Muscle of leg (tissue), 11 donors: ENCODE data around the gene MAPK13. TPM values are rescaled to one million over a fixed set of nuclear protein-coding genes. Genes with fewer than 3 reads are reported as not detected.

Experiments
- DNase-seq: peaks from one replicate; pipeline ENCODE4 v3.0.0; 2013
- H3K27ac ChIP-seq: one replicate; pipeline ENCODE4 v1.5.1; 2013; ENCODE audit warnings: mild to moderate bottlenecking, low read length, control low read depth
- H3K27me3 ChIP-seq: one replicate; pipeline ENCODE4 v1.6.1; 2013; ENCODE audit warnings: low read length; ENCODE audit not compliant: control insufficient read depth, insufficient read depth
- H3K36me3 ChIP-seq: one replicate; pipeline ENCODE4 v1.6.1; 2013; ENCODE audit warnings: low read length; ENCODE audit not compliant: control insufficient read depth, insufficient read depth
- H3K4me1 ChIP-seq: one replicate; pipeline ENCODE4 v1.6.1; 2013; ENCODE audit warnings: low read length; ENCODE audit not compliant: control insufficient read depth, insufficient read depth
- H3K4me3 ChIP-seq: one replicate; pipeline ENCODE4 v1.5.1; 2013; ENCODE audit warnings: low read length, control low read depth
- H3K9me3 ChIP-seq: replicated peaks from 2 replicates; pipeline ENCODE4 v1.6.1; 2013; ENCODE audit warnings: low read depth, low read length; ENCODE audit not compliant: control insufficient read depth
- WGBS: methylation state at CpG from one replicate; pipeline ENCODE4 v1.1.5; 2013; ENCODE audit warnings: missing lambda C conversion rate; ENCODE audit not compliant: insufficient coverage; 5-methylcytosine and 5-hydroxymethylcytosine counted together
- polyA plus RNA-seq, 8 donors: library from polyadenylated mRNA; unstranded; fragments of 120-200 nt; gene quantifications; one replicate each; pipeline versions ENCODE4 v1.2.1 to v1.2.3, GENCODE V29; 2013; ENCODE audit warnings: inconsistent platforms in 1 of 8, low replicate concordance in 1 of 8; ENCODE audit not compliant: insufficient read length in 8 of 8, insufficient read depth in 1 of 8
- total RNA-seq: library from RNA; stranded (reverse); fragments of 120-200 nt; gene quantifications from one replicate; pipeline ENCODE4 v1.2.4, GENCODE V29; 2013

The MAPK13 gene
- total and polyA plus RNA-seq, 9 donors = 2.3 to 11.6 (median 5.9) TPM

- no peak for DNase-seq
- peaks cover 3% of the 10 kb centered on the region for H3K36me3 ChIP-seq
- H3K9me3 ChIP-seq = no peaks in the 10 kb centered on the region
- WGBS = 97% methylated on average over 2 of the region's 4 CpGs
- H3K4me3 ChIP-seq = no peak overlapping the region
- peaks cover 31% of the 10 kb centered on the region for H3K4me1 ChIP-seq
- H3K27me3 ChIP-seq = peaks cover 10% of the 10 kb centered on the region
- H3K27ac ChIP-seq = no peak overlapping the region
Observed at GRCh38 chr6:36133912-36134311, 3.6 kb downstream of the MAPK13 start.

GRCh38 chr6:36135053-36135731 lies 4.9 kb downstream of the MAPK13 start:
- DNase-seq = no peak
- H3K9me3 ChIP-seq = no peaks in the 10 kb centered on the region
- peaks cover 3% of the 10 kb centered on the region for H3K27me3 ChIP-seq
- WGBS = 64% methylated on average over 9 of the region's 13 CpGs
- peaks cover 37% of the 10 kb centered on the region for H3K4me1 ChIP-seq
- H3K4me3 ChIP-seq = no peak overlapping the region
- peaks cover 3% of the 10 kb centered on the region for H3K36me3 ChIP-seq
- no peak overlapping the region for H3K27ac ChIP-seq

GRCh38 chr6:36136034-36136433 lies 5.7 kb downstream of the MAPK13 start:
- Histone ChIP-seq H3K27me3 (no peaks in the 10 kb centered on the region), H3K9me3 (no peaks in the 10 kb centered on the region), H3K4me1 (peaks cover 35% of the 10 kb centered on the region), H3K4me3 (no peak overlapping the region), H3K36me3 (peaks cover 3% of the 10 kb centered on the region), H3K27ac (no peak overlapping the region)
- WGBS = 43% methylated on average over 1 of the region's 2 CpGs
- no peak for DNase-seq

DNA sequence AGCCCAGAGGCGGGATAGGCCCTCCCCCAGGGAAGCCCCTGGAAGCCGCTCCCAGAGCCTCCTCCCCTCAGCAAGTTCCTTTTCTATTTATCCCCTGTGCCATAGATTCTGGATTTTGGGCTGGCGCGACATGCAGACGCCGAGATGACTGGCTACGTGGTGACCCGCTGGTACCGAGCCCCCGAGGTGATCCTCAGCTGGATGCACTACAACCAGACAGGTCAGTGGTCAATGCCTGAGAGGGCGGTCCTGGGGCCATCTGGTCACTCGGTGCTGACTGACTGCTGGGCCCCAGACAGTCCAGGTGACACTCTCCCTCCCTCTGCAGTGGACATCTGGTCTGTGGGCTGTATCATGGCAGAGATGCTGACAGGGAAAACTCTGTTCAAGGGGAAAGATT lies 6.2 kb downstream of the MAPK13 start:
- Histone ChIP-seq H3K4me3 (no peak overlapping the region), H3K27ac (no peak overlapping the region), H3K27me3 (no peaks in the 10 kb centered on the region), H3K9me3 (no peaks in the 10 kb centered on the region), H3K36me3 (peaks cover 3% of the 10 kb centered on the region), H3K4me1 (peaks cover 30% of the 10 kb centered on the region)
- WGBS = 88% methylated on average over 9 of the region's 12 CpGs
- no peak for DNase-seq

DNA sequence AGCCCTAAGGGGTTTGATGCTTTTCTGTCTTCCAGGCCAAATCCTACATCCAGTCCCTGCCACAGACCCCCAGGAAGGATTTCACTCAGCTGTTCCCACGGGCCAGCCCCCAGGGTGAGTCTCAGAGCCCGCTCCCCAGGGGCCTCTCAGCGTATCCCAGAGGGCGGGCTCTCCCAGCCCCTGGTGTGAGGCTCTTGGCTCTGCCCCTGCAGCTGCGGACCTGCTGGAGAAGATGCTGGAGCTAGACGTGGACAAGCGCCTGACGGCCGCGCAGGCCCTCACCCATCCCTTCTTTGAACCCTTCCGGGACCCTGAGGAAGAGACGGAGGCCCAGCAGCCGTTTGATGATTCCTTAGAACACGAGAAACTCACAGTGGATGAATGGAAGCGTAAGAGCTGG lies 8.4 kb downstream of the MAPK13 start:
- Histone ChIP-seq H3K9me3 (no peaks in the 10 kb centered on the region), H3K4me3 (no peak overlapping the region), H3K27ac (no peak overlapping the region), H3K36me3 (peaks cover 3% of the 10 kb centered on the region), H3K27me3 (no peaks in the 10 kb centered on the region), H3K4me1 (peaks cover 12% of the 10 kb centered on the region)
- DNase-seq = no peak
- 78% methylated on average over 15 of the region's 15 CpGs for WGBS

DNA sequence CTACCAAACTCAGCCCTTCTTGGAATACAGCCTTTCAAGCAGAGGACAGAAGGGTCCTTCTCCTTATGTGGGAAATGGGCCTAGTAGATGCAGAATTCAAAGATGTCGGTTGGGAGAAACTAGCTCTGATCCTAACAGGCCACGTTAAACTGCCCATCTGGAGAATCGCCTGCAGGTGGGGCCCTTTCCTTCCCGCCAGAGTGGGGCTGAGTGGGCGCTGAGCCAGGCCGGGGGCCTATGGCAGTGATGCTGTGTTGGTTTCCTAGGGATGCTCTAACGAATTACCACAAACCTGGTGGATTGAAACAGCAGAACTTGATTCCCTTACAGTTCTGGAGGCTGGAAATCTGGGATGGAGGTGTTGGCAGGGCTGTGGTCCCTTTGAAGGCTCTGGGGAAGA lies 9.1 kb downstream of the MAPK13 start:
- DNase-seq = no peak
- H3K4me1 ChIP-seq = peaks cover 12% of the 10 kb centered on the region
- H3K27me3 ChIP-seq = no peaks in the 10 kb centered on the region
- H3K36me3 ChIP-seq = peaks cover 3% of the 10 kb centered on the region
- 40% methylated on average over 3 of the region's 7 CpGs for WGBS
- H3K9me3 ChIP-seq = no peaks in the 10 kb centered on the region
- peak overlapping the region; percentile 52 for H3K27ac ChIP-seq
- no peak overlapping the region for H3K4me3 ChIP-seq

DNA sequence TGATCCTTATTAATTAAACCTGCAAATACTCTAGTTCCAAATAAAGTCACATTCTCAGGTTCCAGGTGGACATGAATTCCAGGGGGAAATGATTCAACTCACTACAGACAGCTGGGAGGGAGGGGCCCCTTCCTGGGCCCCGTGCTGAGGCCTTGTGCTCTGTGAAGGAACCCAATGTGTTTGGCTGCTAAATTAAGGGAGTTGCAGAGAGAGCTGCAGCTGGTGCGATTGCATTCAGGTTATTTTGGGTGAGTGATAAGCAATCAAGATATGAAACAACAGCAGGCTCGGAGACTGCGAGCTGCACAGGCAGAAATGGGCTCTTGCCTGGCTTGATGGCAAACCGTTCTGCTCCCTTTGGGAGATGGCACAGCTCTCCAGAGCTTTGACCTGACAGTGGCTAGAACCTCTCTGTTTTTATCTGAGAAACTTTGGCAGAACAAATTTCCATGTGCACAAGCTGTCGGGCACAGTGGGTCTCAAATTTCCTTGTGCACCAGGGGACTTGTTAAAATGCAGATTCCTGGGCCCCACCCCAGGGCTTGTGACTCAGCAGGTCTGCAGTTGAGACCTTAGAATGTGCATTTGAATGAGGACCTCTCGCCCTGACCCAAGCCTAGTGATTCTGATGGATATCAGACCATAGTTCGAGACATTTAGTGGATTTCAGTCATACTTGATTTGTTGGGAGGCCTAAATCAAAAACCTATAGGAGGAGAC lies 9.8 kb downstream of the MAPK13 start:
- no peaks in the 10 kb centered on the region for H3K9me3 ChIP-seq
- H3K27ac ChIP-seq = peak overlapping the region; percentile 52
- peaks cover 3% of the 10 kb centered on the region for H3K36me3 ChIP-seq
- H3K27me3 ChIP-seq = no peaks in the 10 kb centered on the region
- 64% methylated on average over 6 of the region's 8 CpGs for WGBS
- no peak overlapping the region for H3K4me3 ChIP-seq
- peaks cover 12% of the 10 kb centered on the region for H3K4me1 ChIP-seq
- DNase-seq = no peak

DNA sequence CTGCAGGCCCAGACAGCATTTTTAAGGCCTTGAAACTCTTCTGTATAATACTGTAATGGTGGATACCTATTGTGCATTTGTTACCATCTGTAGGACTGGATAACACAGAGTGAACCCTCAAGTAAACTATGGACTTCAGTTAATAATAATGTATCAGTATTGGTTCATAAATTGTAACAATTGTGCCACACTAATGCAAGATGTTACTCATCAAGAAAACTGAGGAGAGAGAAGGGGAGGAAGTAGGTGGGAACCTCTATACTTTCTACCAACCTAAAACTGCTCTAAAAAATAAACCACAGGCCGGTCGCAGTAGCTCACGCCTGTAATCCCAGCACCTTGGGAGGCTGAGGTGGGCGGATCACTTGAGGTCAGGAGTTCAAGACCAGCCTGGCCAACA lies 10.8 kb downstream of the MAPK13 start:
- Histone ChIP-seq H3K27ac (no peak overlapping the region), H3K4me3 (no peak overlapping the region), H3K4me1 (peaks cover 12% of the 10 kb centered on the region), H3K27me3 (no peaks in the 10 kb centered on the region), H3K36me3 (peaks cover 3% of the 10 kb centered on the region), H3K9me3 (no peaks in the 10 kb centered on the region)
- DNase-seq = no peak
- WGBS = no CpG with 5 or more reads among the region's 4 CpGs

DNA sequence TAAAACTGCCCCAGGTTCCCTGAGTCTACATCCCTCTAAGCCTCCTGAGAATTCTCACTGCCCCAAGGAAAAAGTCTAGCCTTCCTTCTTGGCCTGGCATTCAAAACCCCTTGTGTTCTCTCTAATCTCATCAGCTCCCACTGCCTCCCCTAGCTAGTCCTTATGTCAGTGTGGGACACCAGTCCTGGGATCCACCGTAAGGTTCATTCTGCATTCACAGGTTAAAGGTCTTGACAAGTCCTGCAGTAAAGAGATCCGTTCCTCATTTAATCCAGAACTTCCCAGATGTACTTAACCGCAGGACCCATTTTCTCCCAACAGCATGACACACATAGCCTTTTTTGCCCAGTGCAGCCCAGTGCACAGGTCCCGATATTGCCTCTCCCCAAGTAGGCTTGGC lies 11.6 kb downstream of the MAPK13 start:
- 92% methylated on average over 4 of the region's 4 CpGs for WGBS
- H3K9me3 ChIP-seq = no peaks in the 10 kb centered on the region
- H3K4me3 ChIP-seq = no peak overlapping the region
- no peak overlapping the region for H3K27ac ChIP-seq
- peaks cover 3% of the 10 kb centered on the region for H3K36me3 ChIP-seq
- peaks cover 12% of the 10 kb centered on the region for H3K4me1 ChIP-seq
- DNase-seq = no peak
- H3K27me3 ChIP-seq = no peaks in the 10 kb centered on the region

DNA sequence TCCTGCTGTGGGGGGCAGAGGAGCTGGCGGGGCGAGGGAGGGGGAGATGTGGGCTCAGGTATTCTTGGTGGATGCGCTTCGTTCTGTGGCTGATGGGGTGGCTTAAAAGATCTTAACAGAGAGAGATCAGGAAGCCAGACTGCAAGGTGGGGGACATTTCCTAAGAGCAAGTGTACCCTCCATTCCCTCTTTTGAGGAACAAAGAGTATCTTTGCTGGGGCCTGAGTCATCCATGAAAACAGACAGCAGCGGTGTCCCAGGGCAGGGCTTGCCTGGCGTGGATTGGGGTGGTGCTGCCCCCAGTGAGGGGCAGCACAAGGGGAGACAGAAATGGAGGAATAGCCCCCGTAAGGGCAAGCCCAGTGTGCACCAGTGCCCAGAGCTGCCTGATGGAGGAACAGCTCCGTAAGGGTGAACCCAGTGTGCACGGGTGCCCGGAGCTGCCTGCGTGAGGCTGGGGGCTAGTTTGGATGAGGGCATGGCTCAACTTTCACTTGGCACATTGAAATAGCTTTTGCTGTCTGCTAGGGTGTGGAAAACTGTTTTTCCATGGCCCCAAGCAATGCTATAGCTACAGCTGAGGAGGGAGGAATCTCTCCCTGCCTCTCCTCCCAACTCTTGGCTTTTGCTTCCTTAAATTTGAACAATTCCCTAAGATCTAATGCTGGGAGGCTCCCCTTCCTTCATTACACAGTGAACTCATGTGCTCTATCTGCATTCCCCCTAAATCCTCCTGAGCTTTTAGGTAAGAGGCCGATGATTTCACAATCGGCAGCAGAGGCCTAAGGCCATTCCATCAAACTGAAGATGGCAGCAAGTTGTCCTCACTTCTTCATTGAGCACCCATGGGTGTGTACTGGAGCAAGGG lies 12.9 kb downstream of the MAPK13 start:
- no peak for DNase-seq
- Histone ChIP-seq H3K4me3 (no peak overlapping the region), H3K27me3 (no peaks in the 10 kb centered on the region), H3K4me1 (peaks cover 16% of the 10 kb centered on the region), H3K9me3 (no peaks in the 10 kb centered on the region), H3K27ac (no peak overlapping the region), H3K36me3 (peaks cover 3% of the 10 kb centered on the region)
- WGBS = 89% methylated on average over 12 of the region's 13 CpGs
